ENCODE measurements around the gene FHOD3.

The FHOD3 gene

DNA sequence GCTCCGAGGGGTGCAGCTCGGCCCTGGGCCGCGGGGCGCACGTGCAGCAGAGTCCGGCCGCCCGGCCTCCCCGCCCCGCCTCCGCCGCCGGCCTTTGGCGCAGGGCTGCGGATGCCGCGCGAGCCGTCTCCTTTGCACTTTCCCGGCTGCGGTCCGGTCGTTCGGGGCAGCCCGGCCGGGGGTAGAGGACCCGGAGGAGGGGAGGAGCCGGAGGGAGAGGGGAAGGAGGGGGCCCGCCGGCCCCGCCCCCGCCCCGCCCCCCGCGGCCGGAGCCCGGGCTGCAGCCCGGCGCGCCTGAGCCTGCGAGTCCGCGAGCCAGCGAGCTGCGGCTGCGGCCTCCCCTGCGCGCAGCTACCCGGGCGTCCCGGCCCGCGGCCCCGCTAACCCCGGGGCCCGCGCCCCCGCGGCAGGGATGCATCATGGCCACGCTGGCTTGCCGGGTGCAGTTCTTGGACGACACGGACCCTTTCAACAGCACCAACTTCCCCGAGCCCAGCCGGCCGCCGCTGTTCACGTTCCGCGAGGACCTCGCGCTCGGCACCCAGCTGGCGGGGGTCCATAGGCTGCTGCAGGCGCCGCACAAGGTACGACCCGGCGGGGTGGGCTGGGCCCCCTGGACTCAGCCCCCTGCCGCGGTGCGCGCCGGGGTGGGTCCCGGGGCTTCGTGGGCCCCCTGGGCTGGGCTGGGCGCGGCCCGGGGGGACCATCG, at the start of gene FHOD3:
FHOD3 (plus strand) TSS at position 297 of the 709 bp plus-strand sequence; CDS start at position 420, 123 bp downstream.
- peak; percentile 55 for DNase-seq (ENCODE audit: low spot score)

DNA sequence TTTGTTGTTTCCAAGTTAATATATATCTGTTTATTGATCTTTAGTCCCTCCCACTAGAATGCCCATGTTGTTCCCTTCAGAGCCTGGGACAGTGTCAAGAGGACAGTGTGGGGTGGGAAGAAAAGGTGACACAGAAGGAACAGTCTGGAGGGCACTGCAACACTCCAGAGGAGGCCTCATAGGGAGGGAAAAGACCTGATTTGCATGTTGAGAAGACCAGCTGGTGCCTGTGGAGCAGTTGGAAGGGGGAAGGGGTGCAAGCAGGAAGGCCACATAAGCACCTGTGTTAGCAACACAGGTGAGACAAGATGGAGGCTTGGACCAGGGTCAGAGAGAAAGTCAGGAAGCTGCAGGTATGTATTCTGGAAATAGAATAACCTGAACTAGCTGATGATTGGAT, 48.1 kb upstream of the FHOD3 start:
- no peak for DNase-seq (ENCODE audit: low spot score)

DNA sequence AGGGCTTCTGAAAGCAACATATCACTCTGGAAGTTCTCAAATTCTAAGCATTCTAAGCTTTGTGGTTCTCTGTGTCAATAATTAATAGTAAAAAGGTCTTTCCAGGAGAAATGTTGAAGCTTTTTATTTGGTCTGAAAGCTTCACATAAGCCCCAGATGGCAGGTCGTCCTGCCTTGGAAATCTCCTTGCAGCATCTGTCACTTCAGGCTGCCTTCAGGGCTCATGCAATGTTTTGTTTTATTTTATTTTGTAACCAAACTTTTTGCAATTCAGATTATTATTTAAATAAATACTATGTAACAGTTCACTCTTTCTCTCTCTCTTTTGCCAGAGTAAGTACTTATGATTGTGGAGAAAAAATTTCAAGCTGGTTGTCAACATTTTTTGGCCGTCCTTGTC, 46.7 kb upstream of the FHOD3 start:
- no peak for DNase-seq (ENCODE audit: low spot score)

DNA sequence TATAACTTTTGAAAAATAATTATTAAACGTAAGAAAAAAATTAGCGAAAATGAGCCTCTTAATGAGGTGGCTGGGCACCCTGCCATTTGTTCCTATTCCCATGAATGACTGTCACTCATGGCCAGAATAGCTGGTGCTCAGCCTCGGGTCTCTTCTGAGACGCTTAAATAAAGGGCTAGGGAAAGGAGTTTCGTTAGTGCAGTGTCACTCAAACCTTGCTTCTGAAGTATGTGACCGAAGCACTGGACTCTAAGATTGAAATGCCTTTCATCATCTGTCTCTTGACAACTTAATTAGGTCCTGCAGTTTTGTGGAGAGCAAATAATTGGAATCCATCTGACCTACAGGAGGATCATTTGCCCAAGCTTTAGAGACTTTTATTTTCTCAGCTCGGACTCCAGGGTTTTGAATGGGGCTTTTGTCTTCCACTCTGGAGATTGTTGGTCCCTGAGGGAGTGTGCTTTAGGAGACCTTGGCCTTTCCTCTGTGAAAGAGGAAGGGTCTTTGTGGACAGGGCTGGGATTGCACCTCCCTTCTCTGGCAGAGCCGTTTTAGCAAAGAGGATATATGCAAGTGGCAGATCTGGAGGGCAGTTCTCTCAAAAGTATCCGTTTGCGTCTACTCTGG, 42.3 kb upstream of the FHOD3 start:
- no peak for DNase-seq (ENCODE audit: low spot score)

DNA sequence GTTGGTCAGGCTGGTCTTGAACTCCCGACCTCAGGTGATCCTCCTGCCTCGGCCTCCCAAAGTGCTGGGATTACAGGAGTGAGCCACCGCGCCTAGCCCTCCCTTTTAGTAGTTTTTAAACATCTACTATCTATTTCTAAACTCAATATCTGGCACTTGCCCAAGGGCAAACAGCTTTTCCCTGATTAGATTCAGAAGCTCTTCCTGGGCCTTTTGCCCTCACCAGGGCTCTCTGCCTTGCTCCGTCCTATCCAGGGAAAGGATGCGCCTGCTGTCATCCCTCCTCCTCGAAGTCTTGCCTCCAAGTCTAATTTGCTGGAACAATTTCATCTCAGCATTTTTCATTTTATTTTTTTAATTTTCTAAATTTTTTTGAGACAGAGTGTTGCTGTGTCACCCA, 41.4 kb upstream of the FHOD3 start:
- no peak for DNase-seq (ENCODE audit: low spot score)

DNA sequence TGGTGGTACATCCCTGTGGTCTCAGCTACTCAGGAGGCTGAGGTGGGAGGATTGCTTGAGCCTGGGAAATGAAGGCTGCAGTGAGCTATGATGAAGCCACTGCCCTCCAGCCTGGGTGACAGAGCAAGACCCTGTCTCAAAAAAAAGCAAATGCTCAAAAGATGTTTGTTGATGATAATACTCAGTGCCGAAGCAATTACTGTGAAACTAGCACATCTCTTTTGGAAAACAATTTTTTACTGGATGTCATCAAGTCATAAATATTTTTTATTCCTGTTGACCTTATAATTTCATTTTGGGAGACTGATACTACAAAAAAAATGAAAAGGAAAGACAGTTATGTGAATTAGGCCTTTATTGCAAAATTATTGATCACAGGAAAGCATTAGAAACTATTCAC, 34.5 kb upstream of the FHOD3 start:
- DNase-seq (ENCODE audit: low spot score) = no peak

DNA sequence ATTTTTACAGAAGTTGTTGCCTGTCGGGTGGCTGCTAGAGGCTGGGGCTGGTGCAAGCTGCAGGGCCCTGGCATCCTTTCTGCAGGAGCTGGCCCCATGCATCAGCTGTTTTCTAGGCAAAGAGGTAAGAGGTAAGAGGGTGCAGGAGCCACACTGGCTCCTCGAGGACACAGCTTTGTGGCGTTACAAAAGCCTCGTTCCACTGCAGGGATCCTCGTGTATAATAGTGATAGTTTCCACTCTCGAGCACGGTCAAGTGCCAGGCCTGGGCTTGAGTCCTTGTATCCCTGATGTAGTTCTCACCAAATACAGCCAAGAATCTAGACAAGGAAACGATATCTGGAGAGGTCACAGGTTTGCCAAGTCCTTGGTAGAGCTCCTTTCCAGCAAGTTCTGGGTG, 33.2 kb upstream of the FHOD3 start:
- DNase-seq (ENCODE audit: low spot score) = no peak

DNA sequence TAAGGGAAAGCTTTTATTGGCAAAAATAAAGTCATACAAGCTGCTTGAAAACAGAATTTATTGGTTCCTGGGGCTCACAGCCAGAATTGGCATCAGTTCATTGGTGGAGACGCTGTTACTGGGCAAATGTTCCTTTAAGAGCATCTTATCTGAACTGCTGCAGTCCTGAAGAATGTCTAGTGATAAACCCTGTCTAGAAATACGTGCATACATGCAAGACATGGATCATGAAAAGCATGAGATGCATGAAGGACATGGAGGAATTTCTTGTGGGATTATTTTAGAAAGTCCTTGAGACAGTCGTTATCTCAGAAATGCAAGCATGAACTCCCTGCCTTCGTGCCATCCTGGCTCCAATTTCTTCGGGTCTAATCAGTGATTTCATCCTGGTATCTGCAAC, 32.5 kb upstream of the FHOD3 start:
- no peak for DNase-seq (ENCODE audit: low spot score)

DNA sequence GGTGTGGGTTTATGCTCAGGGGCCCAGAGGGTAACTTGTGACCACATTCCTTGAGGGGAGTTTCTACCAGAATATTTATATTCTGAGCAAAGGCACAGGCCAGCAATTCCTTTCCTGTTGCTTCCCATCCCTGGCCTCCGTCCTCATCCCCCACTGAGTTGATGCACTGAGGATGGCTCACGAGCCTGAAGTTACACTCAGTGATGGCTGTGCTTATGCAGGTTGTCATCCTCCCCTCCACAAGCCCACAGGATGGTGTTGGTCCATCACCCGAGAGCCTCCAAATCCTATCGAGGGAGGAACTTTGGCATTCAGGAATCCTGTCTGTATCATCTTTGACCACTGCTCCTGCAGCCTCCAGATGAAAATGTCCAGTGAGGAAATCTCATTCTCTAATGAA, 28.4 kb upstream of the FHOD3 start:
- no peak for DNase-seq (ENCODE audit: low spot score)

DNA sequence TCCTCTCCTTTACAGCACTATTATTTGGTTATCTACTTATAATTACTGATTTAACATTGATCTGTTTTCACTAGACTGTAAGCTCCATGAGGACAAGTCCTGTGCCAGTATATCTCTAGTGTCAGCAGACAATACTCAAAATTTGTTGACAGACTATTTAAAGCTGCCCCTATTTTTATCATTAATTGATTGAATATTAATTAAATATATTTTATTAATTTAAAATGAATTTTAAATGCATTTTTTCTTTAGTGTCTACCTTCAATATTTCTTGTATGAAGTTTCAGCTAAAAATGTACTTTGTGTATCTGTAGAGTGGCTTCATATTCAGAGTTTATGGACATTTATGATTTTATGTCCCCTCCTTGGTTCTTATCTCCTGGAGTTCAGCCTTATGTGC, 26.4 kb upstream of the FHOD3 start:
- no peak for DNase-seq (ENCODE audit: low spot score)

DNA sequence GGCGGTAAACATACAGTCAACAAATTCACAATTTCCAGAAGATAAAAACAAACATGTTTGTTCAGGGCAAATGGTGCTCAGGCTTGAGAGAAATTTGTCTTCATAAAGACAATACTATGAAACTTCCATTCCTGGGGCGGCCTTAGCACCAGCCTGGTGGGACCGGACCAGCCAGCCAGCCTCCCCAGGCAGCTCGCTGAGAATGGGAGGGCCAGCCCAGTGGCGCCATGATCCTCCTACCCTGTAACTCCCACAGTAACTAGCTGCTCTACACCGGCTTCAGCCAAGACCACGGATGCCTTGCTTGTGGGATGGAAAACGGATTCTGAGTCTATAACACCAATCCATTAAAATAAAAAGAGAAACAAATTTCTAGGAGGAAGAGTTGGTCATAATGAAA, 24.2 kb upstream of the FHOD3 start:
- no peak for DNase-seq (ENCODE audit: low spot score)

DNA sequence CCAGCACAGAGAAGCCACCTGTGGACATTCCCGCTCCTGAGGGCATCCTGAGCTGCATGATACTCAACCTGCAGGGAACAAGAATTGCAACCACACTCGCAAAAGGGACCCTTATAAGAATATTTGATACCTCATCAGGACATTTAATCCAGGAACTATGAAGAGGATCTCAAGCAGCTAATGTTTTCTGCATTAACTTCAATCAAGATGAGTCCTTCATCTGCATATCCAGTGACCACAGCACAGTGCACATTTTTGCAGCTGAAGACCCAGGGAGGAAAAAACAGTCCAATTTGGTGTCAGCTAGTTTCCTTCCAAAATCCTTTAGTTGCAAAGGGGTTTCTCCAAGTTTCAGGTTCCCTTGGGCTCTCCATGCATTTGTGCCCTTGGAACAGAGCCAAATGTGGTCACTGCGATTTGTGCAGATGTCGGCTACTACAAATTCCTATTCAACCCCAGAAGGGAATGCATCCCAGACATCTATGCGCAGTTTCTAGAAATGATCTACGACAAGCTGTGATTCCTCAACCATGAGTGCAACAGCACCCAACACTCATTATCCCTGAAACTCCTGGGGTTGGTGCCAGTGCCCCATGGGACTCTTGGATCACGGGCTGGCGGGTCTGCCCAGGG, 23.3 kb upstream of the FHOD3 start:
- DNase-seq (ENCODE audit: low spot score) = no peak

DNA sequence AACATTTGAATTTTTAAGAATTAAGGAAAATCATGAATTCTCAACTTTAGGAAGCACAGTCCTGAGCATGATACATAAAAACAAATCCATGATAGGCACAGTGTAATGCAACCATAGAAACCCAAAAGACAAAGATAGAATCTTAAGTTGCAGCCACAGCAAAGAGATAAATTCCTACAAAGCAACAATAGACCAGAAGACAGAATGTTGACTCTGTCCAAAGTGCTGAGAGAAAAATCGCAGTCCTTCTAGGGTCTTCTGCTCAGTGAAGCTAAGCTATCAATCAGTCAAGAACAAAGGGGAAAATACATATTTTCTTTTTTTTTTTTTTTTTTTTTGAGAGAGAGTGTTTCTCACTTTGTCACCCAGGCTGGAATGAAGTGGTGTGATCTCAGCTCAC, 22.0 kb upstream of the FHOD3 start:
- DNase-seq (ENCODE audit: low spot score) = no peak

DNA sequence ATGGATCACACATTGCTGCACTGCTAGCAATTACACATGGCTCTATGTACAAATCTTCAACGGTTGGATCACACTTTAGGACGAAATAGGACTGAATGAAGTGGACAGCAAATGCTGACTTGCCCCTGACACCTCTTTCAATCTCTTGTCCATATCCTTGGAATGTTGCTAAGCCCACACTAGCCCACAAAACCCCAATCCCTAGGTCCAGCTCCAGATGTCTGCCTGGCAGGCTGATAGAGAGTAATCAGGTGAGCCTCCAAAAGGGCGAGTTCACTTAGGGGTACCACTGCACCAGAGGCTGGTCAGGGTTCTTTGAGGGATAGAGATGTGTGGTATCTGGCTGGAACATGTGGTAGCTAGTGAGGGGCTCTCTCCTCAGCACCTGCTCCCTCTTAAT, 18.5 kb upstream of the FHOD3 start:
- DNase-seq (ENCODE audit: low spot score) = no peak

DNA sequence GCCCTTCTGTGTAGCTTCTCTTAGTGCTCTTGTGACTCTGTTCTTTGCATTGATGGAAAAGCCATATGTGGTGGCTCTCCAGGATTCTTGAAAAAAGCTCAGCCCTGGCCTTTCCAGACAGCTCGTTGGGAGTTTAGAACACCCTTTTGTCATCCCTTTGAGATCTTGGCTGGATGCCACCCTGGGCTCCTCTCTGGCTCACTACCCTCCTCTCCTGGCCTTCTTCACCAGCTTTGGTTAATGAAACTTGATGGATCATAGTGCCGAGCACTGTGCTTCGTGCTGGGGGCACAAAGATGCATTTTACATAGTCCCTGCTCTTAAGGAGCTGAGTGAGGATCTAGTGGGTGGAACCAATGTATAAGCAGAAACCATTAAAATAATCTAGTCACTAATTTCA, 15.6 kb upstream of the FHOD3 start:
- no peak for DNase-seq (ENCODE audit: low spot score)

DNA sequence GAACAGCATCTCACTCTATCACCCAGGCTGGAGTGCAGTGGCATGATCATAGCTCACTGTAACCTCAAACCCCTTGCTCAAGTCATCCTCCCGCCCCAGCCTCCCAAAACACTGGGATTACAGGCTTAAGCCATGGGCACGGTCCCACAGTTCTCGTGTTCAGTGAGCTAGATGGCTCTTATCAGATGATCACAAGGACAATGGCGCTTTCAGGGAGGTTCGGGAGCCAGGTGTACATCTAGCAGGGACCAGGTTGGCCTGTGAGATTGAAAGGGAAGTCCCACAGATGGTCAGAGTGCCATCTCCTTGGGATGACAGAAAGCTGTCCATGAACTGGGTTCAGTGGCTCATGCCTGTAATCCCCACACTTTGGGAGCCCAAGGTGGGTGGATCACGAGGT, 14.1 kb upstream of the FHOD3 start:
- DNase-seq (ENCODE audit: low spot score) = no peak

DNA sequence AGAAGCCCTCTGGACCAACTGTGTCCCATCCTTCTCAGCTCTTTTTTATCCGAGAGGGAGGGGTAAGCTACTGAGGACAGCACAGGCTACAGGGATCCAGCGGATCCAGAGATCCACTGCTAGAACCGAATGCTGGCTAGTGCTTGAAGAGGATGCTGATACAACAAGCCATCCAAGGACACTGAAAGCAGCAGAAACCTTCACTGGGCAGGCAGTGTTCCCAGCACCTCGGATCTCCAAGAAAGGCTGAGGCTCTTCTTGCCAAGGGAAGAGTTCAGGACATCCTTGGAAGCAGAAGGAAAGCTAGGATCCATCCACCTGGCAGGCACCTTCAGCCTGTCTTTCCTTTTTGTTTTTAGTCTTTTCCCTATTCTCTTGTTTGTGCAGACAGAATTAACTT, 13.2 kb upstream of the FHOD3 start:
- DNase-seq (ENCODE audit: low spot score) = no peak

DNA sequence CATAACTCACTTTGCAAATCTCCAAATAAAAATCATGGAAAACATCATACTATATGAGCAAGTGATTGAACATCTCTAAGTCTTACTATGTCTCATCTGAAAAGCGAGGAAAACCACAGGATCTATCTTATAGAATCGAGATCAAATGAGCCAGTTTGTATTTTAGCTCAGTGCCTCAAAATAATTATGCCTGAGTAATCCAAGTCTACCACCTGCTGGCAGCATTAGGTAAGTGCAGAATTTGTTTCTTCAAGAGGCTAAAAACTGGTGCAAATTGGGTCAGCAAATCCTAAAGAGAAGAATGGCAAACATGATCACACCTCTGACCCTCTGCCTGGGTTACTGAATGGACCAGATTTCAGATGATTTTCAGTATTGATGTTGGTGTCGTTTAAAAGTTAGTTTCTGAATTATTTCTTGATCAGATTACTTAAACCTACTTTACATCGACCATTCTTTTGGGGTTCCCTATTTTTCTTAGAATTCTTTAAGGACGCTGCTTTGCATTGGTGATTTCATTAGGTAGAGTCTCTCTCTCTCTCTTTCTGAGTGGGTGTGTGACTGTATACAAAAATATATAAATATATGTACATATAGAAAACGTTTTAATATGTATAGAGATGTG, 12.7 kb upstream of the FHOD3 start:
- DNase-seq (ENCODE audit: low spot score) = peak; percentile 24

DNA sequence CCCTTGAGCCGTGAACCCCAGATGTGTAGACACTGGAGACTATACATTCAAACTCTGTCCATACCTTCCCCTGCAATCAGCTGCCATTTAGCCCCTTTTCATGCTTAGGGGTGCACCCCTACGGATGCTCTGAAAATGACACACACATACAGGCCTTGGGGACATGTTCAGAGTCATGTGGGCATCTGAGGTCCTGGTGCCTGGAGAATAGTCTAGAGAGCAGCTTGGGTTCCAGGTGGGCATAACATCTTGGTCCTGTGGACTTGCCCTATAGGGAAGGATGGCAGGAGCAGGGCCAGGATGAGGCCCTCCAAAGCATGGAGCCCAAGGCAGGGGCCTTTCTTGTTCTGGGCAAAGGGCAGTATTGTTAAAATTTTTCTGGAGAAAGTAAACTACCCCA, 9.9 kb upstream of the FHOD3 start:
- no peak for DNase-seq (ENCODE audit: low spot score)

DNA sequence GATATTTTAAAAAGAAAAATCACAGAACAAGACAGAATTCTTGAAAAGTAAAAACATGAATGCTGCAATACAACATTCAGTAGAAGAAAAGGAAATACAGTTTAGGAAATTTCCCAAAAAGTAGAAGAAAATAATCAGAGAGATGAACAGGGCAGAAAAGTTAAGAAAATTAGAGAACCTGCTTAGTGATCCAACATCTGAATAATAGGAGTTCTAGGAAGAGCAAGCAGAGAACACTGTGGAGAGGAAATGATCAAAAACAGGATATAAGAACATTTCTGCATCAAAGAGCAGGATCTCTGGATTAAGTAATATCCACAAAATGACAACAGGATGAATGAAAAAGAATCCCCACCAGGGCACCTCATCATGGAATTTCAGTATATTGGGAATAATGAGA, 8.8 kb upstream of the FHOD3 start:
- DNase-seq (ENCODE audit: low spot score) = no peak

DNA sequence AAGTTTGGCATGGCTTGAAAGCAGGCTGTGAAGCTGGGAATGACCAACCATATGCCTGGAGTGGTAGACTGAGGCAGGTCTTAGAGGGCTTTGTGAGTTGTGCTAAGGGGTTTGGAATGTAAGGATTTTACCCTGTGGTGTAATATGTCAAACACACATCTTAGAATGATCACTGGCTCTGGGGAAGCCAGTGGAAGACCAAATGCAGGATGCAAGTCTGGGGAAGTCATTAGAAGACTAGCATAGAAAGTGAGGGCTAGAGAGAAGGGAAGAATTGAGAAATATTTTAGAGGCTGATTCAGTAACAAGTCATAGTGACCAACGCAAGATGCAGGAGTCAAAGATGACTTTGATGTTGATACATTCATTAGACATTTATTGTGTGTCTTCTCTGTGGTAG, 3.5 kb upstream of the FHOD3 start:
- no peak for DNase-seq (ENCODE audit: low spot score)

DNA sequence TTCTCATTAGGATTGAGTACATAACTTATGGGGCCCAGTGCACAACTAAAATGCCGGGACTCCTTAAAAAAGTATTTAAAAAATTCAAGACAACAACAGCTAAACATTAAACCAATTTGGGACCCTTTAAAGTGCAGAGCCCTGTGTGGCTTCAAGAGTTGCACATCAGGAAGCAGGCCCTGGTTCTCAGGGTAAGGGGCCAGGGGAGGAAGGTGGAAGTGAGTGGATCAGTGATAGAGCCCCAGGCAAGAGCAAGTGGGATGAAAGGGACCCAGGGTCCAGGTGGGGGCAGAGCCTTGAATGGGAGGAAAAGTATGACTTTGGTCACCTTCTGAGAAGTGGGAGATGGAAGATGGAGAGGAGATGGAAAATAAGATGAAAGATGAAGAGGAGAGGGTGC, 2.3 kb upstream of the FHOD3 start:
- no peak for DNase-seq (ENCODE audit: low spot score)

DNA sequence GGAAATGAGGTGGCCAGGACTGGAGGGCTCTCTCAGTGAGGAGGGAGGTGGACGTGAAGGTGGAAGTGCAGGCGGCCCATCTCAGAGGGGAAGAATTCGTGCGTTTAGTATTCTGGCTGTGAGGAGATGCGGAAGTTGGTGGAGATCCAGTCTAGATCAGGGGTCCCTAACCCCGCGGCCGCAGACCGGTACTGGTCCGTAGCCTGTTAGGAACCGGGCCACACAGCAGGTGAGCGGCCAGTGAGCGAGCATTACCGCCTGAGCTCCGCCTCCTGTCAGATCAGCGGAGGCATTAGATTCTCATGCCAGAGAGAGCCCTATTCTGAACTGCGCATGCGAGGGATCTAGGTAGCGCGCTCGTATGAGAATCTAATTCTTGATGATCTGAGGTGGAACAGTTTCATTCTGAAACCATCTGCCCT, 1.6 kb upstream of the FHOD3 start:
- no peak for DNase-seq (ENCODE audit: low spot score)
